HG02642 (cell line): Measurements from ENCODE around the gene CXCL8.

Source experiments
- ATAC-seq: cut with Tn5 transposase; IDR thresholded peaks from one replicate; pipeline ENCODE4 v1.9.1; 2021; ENCODE audit warnings: mild to moderate bottlenecking; ENCODE audit not compliant: unreplicated experiment, poor library complexity

CXCL8 gene

GRCh38 chr4:73788411-73788810 is 48.0 kb downstream of the CXCL8 start:
- no peak for ATAC-seq
